Measurements from ENCODE around the gene NPY2R.

DNA sequence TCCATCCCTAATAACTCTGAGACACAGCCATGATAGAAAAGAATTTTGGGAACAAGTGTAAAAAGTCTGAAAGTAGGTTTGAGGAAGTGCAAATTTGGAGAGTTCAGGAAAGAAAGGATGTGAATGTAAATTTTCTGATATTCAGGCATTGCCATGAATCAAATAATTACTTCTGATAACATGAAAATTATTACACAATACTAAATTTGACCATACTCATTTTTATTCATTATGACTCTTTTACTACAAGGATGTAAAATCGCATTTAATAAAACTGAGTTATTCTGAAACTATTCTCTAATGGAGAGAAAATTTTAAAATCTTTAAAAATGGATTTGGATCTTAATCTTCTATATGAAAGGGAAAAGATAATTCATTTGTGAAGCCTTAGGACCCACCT, 33.8 kb upstream of the NPY2R start:
- TF ChIP-seq, protein P1, sequence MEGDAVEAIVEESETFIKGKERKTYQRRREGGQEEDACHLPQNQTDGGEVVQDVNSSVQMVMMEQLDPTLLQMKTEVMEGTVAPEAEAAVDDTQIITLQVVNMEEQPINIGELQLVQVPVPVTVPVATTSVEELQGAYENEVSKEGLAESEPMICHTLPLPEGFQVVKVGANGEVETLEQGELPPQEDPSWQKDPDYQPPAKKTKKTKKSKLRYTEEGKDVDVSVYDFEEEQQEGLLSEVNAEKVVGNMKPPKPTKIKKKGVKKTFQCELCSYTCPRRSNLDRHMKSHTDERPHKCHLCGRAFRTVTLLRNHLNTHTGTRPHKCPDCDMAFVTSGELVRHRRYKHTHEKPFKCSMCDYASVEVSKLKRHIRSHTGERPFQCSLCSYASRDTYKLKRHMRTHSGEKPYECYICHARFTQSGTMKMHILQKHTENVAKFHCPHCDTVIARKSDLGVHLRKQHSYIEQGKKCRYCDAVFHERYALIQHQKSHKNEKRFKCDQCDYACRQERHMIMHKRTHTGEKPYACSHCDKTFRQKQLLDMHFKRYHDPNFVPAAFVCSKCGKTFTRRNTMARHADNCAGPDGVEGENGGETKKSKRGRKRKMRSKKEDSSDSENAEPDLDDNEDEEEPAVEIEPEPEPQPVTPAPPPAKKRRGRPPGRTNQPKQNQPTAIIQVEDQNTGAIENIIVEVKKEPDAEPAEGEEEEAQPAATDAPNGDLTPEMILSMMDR (IDR thresholded peaks at IDR 0.05; ENCODE audit: poor library complexity, severe bottlenecking) = no peak
- TF ChIP-seq, protein P2, sequence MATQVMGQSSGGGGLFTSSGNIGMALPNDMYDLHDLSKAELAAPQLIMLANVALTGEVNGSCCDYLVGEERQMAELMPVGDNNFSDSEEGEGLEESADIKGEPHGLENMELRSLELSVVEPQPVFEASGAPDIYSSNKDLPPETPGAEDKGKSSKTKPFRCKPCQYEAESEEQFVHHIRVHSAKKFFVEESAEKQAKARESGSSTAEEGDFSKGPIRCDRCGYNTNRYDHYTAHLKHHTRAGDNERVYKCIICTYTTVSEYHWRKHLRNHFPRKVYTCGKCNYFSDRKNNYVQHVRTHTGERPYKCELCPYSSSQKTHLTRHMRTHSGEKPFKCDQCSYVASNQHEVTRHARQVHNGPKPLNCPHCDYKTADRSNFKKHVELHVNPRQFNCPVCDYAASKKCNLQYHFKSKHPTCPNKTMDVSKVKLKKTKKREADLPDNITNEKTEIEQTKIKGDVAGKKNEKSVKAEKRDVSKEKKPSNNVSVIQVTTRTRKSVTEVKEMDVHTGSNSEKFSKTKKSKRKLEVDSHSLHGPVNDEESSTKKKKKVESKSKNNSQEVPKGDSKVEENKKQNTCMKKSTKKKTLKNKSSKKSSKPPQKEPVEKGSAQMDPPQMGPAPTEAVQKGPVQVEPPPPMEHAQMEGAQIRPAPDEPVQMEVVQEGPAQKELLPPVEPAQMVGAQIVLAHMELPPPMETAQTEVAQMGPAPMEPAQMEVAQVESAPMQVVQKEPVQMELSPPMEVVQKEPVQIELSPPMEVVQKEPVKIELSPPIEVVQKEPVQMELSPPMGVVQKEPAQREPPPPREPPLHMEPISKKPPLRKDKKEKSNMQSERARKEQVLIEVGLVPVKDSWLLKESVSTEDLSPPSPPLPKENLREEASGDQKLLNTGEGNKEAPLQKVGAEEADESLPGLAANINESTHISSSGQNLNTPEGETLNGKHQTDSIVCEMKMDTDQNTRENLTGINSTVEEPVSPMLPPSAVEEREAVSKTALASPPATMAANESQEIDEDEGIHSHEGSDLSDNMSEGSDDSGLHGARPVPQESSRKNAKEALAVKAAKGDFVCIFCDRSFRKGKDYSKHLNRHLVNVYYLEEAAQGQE (IDR thresholded peaks at IDR 0.05; ENCODE audit: borderline replicate concordance) = no peak
- no peak for TF ChIP-seq EZH2 (IDR thresholded peaks at IDR 0.05; ENCODE audit: borderline replicate concordance, insufficient read depth, low read length, poor library complexity, severe bottlenecking)
- TF ChIP-seq TAF1 (IDR thresholded peaks at IDR 0.05; ENCODE audit: low read depth) = no peak
- TF ChIP-seq POLR2AphosphoS5 (IDR thresholded peaks at IDR 0.05) = no peak
- TF ChIP-seq SMC3 (conservative IDR thresholded peaks at IDR 0.05; ENCODE audit: poor library complexity) = no peak
- no peak for TF ChIP-seq EP300 (conservative IDR thresholded peaks at IDR 0.05; ENCODE audit: poor library complexity, severe bottlenecking)
- no peak for TF ChIP-seq RAD21 (conservative IDR thresholded peaks at IDR 0.05)
